Islet precursor cell (in vitro differentiated cells): ENCODE results near the gene MRPL20.
A peak's percentile ranks its signal among the peaks of the same experiment; 100 is the strongest.
"Not testable (repeated sequence)": the region's sequence is repeated elsewhere in the genome, so short reads cannot be mapped to it uniquely, and the experiment has no call there.

Experiments
- DNase-seq: peaks from one replicate; pipeline ENCODE4 v3.0.0-alpha.2; 2018

MRPL20 gene

DNA sequence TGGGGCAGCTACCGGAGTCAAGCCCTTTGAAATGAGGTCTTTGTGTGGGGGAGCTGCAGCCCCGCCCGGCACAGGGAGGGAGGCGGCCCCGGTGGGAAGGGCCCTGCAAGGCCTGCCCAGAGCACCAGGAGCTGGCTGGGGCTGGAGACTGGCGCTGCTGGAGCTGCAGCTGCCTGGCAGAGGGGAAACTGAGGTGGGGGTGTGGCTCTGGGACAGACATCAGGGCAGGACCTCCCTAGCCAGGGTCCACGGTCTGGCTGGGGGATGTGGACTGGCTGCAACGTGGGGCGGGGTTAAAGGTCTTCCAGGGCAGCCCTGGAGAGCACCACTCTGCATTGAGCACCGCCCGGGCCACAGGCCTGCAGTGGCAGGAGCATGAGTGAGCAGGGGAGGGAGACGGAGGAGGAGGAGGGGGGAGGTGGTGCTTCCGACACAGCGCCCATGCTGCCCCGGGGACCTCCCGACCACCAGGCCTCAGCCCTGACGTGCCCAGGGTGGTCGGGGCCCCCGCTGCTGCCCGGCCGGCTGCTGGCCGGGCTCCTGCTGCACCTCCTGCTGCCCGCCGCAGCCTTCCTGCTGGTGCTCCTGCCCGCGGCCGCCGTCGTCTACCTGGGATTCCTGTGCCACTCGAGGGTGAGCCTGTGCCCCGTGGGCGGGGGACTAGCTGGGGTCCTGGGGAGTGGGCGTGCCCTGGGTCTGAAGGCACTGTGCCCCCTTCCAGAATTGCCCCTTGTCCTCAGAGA lies 18.8 kb upstream of the MRPL20 start:
- DNase-seq, result peak; percentile 81

DNA sequence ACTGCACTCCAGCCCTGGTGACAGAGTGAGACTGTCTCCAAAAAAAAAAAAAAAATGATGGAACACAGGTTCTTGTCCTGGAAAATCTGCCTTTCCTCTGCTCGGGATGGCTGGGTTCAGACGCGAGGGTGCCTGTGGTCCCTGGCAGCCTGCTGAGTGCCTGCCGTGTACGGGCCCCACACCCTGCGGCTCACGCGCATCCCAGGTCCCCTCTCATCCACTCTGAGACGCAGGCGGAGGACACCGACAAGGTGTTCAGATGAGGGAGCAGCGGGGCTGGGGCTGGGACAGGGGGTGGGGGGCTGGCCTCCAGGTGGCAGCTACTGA lies 18.3 kb upstream of the MRPL20 start:
- no peak for DNase-seq

GRCh38 chr1:1424707-1425106 lies 17.6 kb upstream of the MRPL20 start:
- DNase-seq, result no peak

DNA sequence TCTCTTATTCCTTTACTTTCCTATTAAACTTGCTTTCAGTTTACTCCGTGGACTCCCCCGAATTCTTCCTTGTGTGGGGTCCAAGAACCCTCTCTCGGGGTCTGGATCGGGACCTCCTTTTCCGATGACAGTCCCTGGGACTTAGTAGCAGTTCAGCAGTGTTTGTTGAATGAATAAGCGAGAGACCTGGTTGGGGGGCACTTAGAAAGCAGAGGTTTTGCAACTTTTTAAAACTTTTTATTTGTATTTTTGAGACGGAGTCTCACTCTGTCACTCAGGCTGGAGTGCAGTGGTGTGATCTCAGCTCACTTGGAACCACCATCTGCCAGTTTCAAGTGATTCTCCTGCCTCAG lies 16.1 kb upstream of the MRPL20 start:
- DNase-seq, result no peak

GRCh38 chr1:1422465-1423244 lies 15.6 kb upstream of the MRPL20 start:
- DNase-seq, result peak; percentile 96

DNA sequence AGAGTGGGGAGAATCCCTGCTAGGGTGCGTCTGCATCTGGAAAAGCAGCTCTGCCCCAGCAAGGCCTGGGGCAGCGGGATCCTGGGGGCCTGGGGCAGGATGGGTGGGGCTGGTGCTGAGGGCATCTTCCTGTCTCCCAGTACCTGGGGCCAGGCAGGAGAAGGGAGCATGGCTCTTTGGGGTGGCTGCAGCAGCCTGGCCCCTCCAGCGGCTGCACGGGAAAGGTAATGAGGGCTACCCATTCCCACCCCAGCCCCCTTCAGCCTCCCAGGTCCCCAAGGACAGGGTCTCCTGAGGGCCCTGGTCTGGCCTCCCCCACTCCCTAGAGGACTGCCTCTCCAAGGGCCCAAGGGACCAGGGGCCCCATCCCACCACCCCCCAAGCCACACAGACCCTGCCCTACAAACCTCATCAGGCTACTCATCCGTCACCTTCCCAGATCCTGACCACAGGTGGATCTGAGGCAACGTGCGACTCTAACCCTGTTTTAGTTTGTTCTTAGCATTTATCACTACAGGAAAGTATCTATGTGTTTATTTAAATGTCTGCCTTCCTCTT lies 14.9 kb upstream of the MRPL20 start:
- DNase-seq, result peak; percentile 55

DNA sequence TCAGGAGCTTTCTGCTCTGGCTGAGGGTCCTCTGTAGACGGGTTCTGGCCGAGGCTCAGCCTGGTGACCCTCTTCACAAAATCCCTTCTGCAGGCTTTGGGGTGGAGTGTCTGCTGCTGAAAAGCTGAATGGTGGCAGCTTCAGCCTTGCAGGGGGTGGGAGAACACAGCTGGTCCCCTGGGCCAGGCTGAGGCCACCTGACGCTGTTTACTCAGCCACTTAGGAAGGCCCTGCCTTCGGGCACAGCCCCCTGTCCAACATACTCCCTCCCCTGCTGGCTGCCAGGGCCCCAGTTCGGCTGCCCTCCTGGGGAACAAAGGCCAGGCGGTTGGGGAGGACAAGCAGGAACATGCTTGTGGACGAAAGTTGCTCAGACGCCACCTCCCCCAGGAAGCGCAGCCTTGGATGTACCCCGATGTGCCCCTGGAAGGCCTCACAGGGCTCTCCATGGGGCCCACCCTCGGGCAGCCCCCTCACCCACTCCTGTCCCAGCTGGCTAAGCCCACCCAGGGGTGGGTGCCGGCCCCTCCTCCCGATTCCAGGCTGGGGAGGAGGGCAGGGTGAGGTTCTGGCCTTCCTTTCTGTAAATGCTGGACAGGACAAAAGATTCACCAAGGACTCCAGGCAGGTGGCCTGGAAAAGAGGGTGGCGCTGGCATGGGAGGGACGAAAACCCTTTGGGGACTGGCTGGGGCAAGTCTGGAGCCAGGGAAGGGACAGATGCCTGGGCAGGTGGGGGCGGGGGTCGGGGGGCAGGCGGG lies 14.2 kb upstream of the MRPL20 start, which contains the start of gene ANKRD65:
Gene ANKRD65, minus strand, starts transcription at position 130 of the 760 bp plus-strand sequence. CDS start 271 bp downstream, outside the sequence.
- peak; percentile 57 for DNase-seq

- peak; percentile 53 for DNase-seq
These were observed 13.6 kb upstream of the MRPL20 start for GRCh38 chr1:1420654-1421141.

DNA sequence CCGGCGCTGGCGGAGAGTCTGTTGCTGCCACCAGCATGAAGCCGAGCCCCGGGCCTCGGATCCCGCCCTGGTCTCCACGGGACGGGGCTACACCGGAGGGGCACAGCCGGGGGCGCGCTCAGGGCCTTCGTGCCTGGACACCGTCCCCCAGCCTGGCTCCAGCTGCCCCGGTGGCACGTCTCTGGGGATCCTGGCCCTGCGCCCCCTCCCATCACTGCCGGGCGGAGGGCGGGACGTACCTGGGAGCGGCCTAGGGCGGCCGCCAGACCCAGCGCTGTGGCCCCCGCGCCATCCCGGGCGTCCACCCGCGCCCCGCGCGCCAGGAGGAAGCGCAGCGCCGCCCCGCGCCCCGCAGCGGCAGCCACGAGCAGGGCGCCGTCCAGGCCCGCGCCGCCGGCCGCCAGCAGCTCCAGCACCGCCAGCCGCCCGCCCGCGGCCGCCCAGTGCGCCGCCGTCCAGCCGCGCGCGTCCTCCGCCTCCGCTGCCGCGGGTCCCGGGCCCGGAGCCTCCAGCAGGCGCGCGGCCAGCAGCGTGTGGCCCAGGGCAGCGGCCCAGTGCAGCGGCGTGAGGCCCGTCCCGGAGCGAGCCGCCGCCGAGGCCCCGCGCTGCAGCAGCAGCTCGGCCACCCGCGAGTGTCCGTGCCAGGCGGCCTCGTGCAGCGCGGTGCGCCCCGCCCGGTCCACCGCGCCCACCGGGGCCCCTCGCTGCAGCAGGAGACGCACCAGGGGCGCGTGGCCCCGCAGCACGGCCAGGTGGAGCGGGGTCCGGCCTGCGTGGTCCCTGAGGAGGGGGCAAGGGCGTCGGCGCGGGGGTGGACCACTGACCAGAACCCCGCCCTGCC lies 12.9 kb upstream of the MRPL20 start:
- DNase-seq, result peak; percentile 63

GRCh38 chr1:1419363-1419812 lies 12.3 kb upstream of the MRPL20 start:
- peak; percentile 56 for DNase-seq

GRCh38 chr1:1418464-1419362 lies 11.6 kb upstream of the MRPL20 start:
- DNase-seq, result peak; percentile 65

- peak; percentile 50 for DNase-seq
These were observed 10.9 kb upstream of the MRPL20 start for GRCh38 chr1:1417825-1418463.

DNA sequence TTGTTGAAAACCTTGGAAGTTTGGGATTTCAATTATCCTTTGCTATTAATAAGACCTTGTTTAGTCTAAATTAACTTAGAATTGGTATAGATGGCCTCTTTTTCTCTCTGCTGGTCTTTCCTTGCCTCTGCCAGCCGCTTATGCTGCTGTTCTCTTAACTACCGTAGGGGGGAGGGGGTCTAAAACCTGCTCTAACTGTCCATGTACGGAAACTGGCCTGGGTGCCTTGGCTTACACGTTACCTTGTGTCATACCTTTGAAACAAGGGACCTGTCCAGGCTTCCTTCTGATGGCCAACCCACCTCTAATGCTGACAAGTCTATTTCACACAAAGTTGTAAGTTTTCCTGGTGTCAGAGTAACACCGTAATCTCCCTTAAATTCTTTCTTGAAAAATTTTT lies 10.3 kb upstream of the MRPL20 start:
- peak; percentile 54 for DNase-seq

GRCh38 chr1:1415751-1416150 lies 8.7 kb upstream of the MRPL20 start:
- no peak for DNase-seq

DNA sequence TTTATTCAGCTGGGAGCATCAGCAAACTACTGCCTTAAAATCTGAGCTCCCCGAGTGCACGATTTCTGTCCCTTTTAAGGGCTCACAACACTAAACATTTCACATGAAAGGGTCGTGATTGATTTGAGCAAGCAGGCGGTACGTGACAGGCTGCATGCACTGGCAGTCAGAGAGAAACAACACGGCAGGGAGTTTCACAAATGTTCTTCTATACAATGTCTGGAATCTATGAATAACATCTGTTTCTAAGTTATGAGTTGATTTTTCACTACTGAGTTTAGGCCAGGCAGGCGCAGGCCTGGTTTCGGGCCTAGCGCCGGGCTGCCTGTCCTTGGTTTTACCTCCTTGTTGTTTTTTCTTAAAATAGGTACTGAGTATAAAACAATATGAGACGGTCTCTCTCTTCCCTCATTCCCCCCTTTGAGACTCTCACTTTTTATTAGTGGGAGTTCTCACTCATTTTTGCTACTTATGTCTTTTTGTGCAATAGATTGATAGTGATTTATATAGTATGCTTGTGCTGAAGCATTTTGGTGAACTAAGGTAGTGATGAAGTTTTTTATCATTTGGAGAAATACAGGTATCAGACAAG lies 5.3 kb upstream of the MRPL20 start:
- not testable (repeated sequence) for DNase-seq

- DNase-seq, result no peak
These were observed 4.5 kb upstream of the MRPL20 start for GRCh38 chr1:1411626-1412025.

GRCh38 chr1:1410238-1410637 lies 3.1 kb upstream of the MRPL20 start:
- not testable (repeated sequence) for DNase-seq

- DNase-seq, result no peak
These were observed 684 bp upstream of the MRPL20 start for GRCh38 chr1:1407636-1408318.

DNA sequence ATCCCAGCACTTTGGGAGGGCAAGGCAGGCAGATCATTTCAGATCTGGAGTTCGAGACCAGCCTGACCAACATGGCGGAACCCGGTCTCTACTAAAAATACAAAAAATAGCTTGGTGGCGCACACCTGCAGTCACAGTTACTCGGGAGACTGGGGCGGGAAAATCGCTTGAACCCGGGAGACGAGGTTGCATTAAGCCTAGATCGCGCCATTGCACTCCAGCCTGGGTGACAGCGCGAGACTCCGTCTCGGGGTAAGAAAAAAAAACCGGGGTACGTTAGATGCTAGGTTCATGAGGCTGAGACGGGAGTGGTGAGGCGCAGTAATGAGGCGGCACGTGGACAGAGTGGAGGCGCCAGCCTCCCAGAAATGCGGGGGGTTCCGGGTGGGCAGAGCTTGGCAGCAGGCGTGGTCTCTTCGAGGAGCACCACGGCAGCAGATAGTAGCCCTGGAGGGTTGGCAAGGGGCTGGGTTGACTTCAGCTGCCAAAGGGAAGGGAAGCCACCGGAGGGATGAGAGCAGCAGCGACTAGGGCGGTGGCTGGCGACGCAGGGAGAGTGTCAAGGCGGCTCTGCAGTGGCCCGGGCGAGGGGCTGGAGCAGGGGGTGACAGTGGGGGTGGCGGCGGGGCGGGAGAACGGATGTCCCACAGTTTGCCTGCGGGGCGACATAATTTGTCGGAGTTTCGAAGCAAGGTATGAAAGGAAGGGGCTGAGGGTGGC lies 832 bp downstream of the MRPL20 start:
- DNase-seq, result no peak
